ENCODE data around the gene MCF2. TPM values are rescaled to one million over a fixed set of nuclear protein-coding genes. Genes with fewer than 3 reads are reported as not detected.

The MCF2 gene
- total and polyA plus RNA-seq, 7 experiments from 2014 or later: 0.43 to 2.0 (median 0.62) TPM; not detected in 2

- no peaks in the 10 kb centered on the region for H3K27me3 ChIP-seq (ENCODE audit: control insufficient read depth in 2 of 2, insufficient read depth in 2 of 2, low read length in 2 of 2)
- H3K4me1 Mint-ChIP-seq: no peaks in the 10 kb centered on the region
- intact Hi-C loops (cut with micrococcal nuclease): no loop called here
- H3K36me3 Mint-ChIP-seq: no peaks in the 10 kb centered on the region
- no peak overlapping the region for H3K27ac ChIP-seq (ENCODE audit: low read depth, low read length)
- H3K4me1 ChIP-seq (ENCODE audit: control insufficient read depth in 2 of 2, insufficient read depth in 2 of 2, low read length in 2 of 2): no peaks in the 10 kb centered on the region
- ChIA-PET POLR2A (no interaction called here), CTCF (no interaction called here)
- no peak for DNase-seq
- no peak for ATAC-seq
- peaks cover 0 to 8% (median 3%) of the 10 kb centered on the region in 5 donors for H3K27me3 Mint-ChIP-seq
- no peak overlapping the region for H3K4me3 ChIP-seq (ENCODE audit: low read length)
- no peaks in the 10 kb centered on the region for H3K9me3 ChIP-seq (ENCODE audit: control insufficient read depth in 2 of 3, low read length in 3 of 3)
- H3K9me3 Mint-ChIP-seq: no peaks in the 10 kb centered on the region
- no peak overlapping the region for H3K4me3 Mint-ChIP-seq
- H3K36me3 ChIP-seq (ENCODE audit: control insufficient read depth in 2 of 3, insufficient read depth in 3 of 3, low read length in 3 of 3): no peaks in the 10 kb centered on the region
- no peak overlapping the region for H3K27ac Mint-ChIP-seq
Observed at GRCh38 chrX:139566981-139567380, 141.0 kb downstream of the MCF2 start.

GRCh38 chrX:139563251-139563650 is 144.7 kb downstream of the MCF2 start:
- CTCF ChIA-PET: no interaction called here
- no peak for DNase-seq

GRCh38 chrX:139560221-139560620 is 147.7 kb downstream of the MCF2 start:
- DNase-seq: no peak
- Mint-ChIP-seq H3K9me3 (no peaks in the 10 kb centered on the region), H3K4me3 (no peak overlapping the region), H3K27ac (no peak overlapping the region), H3K4me1 (peaks cover 0 to 3% (median 0%) of the 10 kb centered on the region in 7 donors), H3K36me3 (no peaks in the 10 kb centered on the region), H3K27me3 (peaks cover 0 to 8% (median 0%) of the 10 kb centered on the region in 5 donors)
- H3K27ac ChIP-seq (ENCODE audit: low read depth, low read length): no peak overlapping the region
- no peaks in the 10 kb centered on the region for H3K36me3 ChIP-seq (ENCODE audit: control insufficient read depth in 2 of 3, insufficient read depth in 3 of 3, low read length in 3 of 3)
- no peak for ATAC-seq
- no peaks in the 10 kb centered on the region for H3K4me1 ChIP-seq (ENCODE audit: control insufficient read depth in 2 of 2, insufficient read depth in 2 of 2, low read length in 2 of 2)
- ChIA-PET CTCF (no interaction called here), POLR2A (no interaction called here)
- H3K4me3 ChIP-seq (ENCODE audit: low read length): no peak overlapping the region
- no peaks in the 10 kb centered on the region for H3K27me3 ChIP-seq (ENCODE audit: control insufficient read depth in 2 of 2, insufficient read depth in 2 of 2, low read length in 2 of 2)
- no peaks in the 10 kb centered on the region for H3K9me3 ChIP-seq (ENCODE audit: control insufficient read depth in 2 of 3, low read length in 3 of 3)
- intact Hi-C loops (cut with micrococcal nuclease): no loop called here

More at GRCh38 chrX:139563251-139563650, 144.7 kb downstream of the MCF2 start:
- POLR2A ChIA-PET: no interaction called here
- Mint-ChIP-seq H3K27me3 (peaks cover 0 to 5% (median under 1%) of the 10 kb centered on the region in 5 donors), H3K9me3 (no peaks in the 10 kb centered on the region), H3K4me1 (no peaks in the 10 kb centered on the region), H3K4me3 (no peak overlapping the region), H3K27ac (no peak overlapping the region), H3K36me3 (no peaks in the 10 kb centered on the region)
- Histone ChIP-seq H3K36me3 (ENCODE audit: control insufficient read depth in 2 of 3, insufficient read depth in 3 of 3, low read length in 3 of 3) (no peaks in the 10 kb centered on the region), H3K27me3 (ENCODE audit: control insufficient read depth in 2 of 2, insufficient read depth in 2 of 2, low read length in 2 of 2) (no peaks in the 10 kb centered on the region), H3K4me3 (ENCODE audit: low read length) (no peak overlapping the region), H3K27ac (ENCODE audit: low read depth, low read length) (no peak overlapping the region), H3K4me1 (ENCODE audit: control insufficient read depth in 2 of 2, insufficient read depth in 2 of 2, low read length in 2 of 2) (no peaks in the 10 kb centered on the region), H3K9me3 (ENCODE audit: control insufficient read depth in 2 of 3, low read length in 3 of 3) (no peaks in the 10 kb centered on the region)
- ATAC-seq: no peak
- intact Hi-C loops (cut with micrococcal nuclease): no loop called here

GRCh38 chrX:139559383-139560042 is 148.5 kb downstream of the MCF2 start:
- peaks cover 0 to 3% (median 0%) of the 10 kb centered on the region in 7 donors for H3K4me1 Mint-ChIP-seq
- Histone ChIP-seq H3K9me3 (ENCODE audit: control insufficient read depth in 2 of 3, low read length in 3 of 3) (no peaks in the 10 kb centered on the region), H3K27me3 (ENCODE audit: control insufficient read depth in 2 of 2, insufficient read depth in 2 of 2, low read length in 2 of 2) (no peaks in the 10 kb centered on the region), H3K36me3 (ENCODE audit: control insufficient read depth in 2 of 3, insufficient read depth in 3 of 3, low read length in 3 of 3) (no peaks in the 10 kb centered on the region), H3K4me3 (ENCODE audit: low read length) (no peak overlapping the region), H3K4me1 (ENCODE audit: control insufficient read depth in 2 of 2, insufficient read depth in 2 of 2, low read length in 2 of 2) (no peaks in the 10 kb centered on the region), H3K27ac (ENCODE audit: low read depth, low read length) (no peak overlapping the region)
- no peak overlapping the region for H3K4me3 Mint-ChIP-seq
- peak in 2 of 9 donors; percentile 7 to 11 for DNase-seq
- POLR2A ChIA-PET: no interaction called here
- peaks cover 0 to 8% (median 4%) of the 10 kb centered on the region in 5 donors for H3K27me3 Mint-ChIP-seq
- ATAC-seq: no peak
- H3K27ac Mint-ChIP-seq: no peak overlapping the region
- no peaks in the 10 kb centered on the region for H3K36me3 Mint-ChIP-seq
- intact Hi-C loops (cut with micrococcal nuclease): loop anchor here in 1 of 2 donors (5.0 to 10.0 kb wide), 2 partner anchors 375 to 782 kb away; partner anchors contain the start of gene ATP11C
- H3K9me3 Mint-ChIP-seq: no peaks in the 10 kb centered on the region
- CTCF ChIA-PET: no interaction called here

- no peak overlapping the region for H3K4me3 Mint-ChIP-seq
- POLR2A ChIA-PET: no interaction called here
Observed at GRCh38 chrX:139554991-139555675, 152.8 kb downstream of the MCF2 start.

GRCh38 chrX:139554376-139554775 is 153.6 kb downstream of the MCF2 start:
- Mint-ChIP-seq H3K4me1 (peaks cover 0 to 8% (median 5%) of the 10 kb centered on the region in 7 donors), H3K36me3 (peaks cover 0 to 3% (median 0%) of the 10 kb centered on the region in 5 donors), H3K9me3 (no peaks in the 10 kb centered on the region), H3K4me3 (peak overlapping the region in 5 of 10 donors; percentile 1 to 47 (median 9)), H3K27ac (no peak overlapping the region), H3K27me3 (peaks cover 0 to 15% (median 9%) of the 10 kb centered on the region in 5 donors)
- DNase-seq (no peak), ATAC-seq (no peak)
- Histone ChIP-seq H3K27ac (ENCODE audit: low read depth, low read length) (no peak overlapping the region), H3K4me3 (ENCODE audit: low read length) (no peak overlapping the region), H3K27me3 (ENCODE audit: control insufficient read depth in 2 of 2, insufficient read depth in 2 of 2, low read length in 2 of 2) (no peaks in the 10 kb centered on the region), H3K9me3 (ENCODE audit: control insufficient read depth in 2 of 3, low read length in 3 of 3) (no peaks in the 10 kb centered on the region), H3K4me1 (ENCODE audit: control insufficient read depth in 2 of 2, insufficient read depth in 2 of 2, low read length in 2 of 2) (no peaks in the 10 kb centered on the region), H3K36me3 (ENCODE audit: control insufficient read depth in 2 of 3, insufficient read depth in 3 of 3, low read length in 3 of 3) (no peaks in the 10 kb centered on the region)
- ChIA-PET CTCF (no interaction called here), POLR2A (no interaction called here)
- intact Hi-C loops (cut with micrococcal nuclease): loop anchor here in 1 of 2 donors (10.0 kb wide), 1 partner anchor 380 kb away; the partner anchor contains the start of gene ATP11C

More at GRCh38 chrX:139554991-139555675, 152.8 kb downstream of the MCF2 start:
- ATAC-seq (no peak), DNase-seq (no peak)
- Mint-ChIP-seq H3K4me1 (peaks cover 0 to 8% (median 5%) of the 10 kb centered on the region in 7 donors), H3K27ac (no peak overlapping the region), H3K27me3 (peaks cover 0 to 15% (median 9%) of the 10 kb centered on the region in 5 donors), H3K36me3 (peaks cover 0 to 3% (median 0%) of the 10 kb centered on the region in 5 donors), H3K9me3 (no peaks in the 10 kb centered on the region)
- Histone ChIP-seq H3K36me3 (ENCODE audit: control insufficient read depth in 2 of 3, insufficient read depth in 3 of 3, low read length in 3 of 3) (no peaks in the 10 kb centered on the region), H3K27ac (ENCODE audit: low read depth, low read length) (no peak overlapping the region), H3K4me3 (ENCODE audit: low read length) (no peak overlapping the region), H3K4me1 (ENCODE audit: control insufficient read depth in 2 of 2, insufficient read depth in 2 of 2, low read length in 2 of 2) (no peaks in the 10 kb centered on the region), H3K27me3 (ENCODE audit: control insufficient read depth in 2 of 2, insufficient read depth in 2 of 2, low read length in 2 of 2) (no peaks in the 10 kb centered on the region), H3K9me3 (ENCODE audit: control insufficient read depth in 2 of 3, low read length in 3 of 3) (no peaks in the 10 kb centered on the region)
- intact Hi-C loops (cut with micrococcal nuclease): loop anchor here in 1 of 2 donors (5.0 to 10.0 kb wide), 2 partner anchors 380 to 778 kb away; partner anchors contain the start of gene ATP11C
- CTCF ChIA-PET: no interaction called here

All from naive thymus-derived CD4-positive, alpha-beta T cell (primary cell).